Measurements from ENCODE around the gene PCCA. TPM values are rescaled to one million over a fixed set of nuclear protein-coding genes. Genes with fewer than 3 reads are reported as not detected.
"Not testable (repeated sequence)": the region's sequence is repeated elsewhere in the genome, so short reads cannot be mapped to it uniquely, and the experiment has no call there.

PCCA gene
- total RNA-seq, 4 donors from 2014 or later = 34.6 to 58.4 (median 40.1) TPM

DNA sequence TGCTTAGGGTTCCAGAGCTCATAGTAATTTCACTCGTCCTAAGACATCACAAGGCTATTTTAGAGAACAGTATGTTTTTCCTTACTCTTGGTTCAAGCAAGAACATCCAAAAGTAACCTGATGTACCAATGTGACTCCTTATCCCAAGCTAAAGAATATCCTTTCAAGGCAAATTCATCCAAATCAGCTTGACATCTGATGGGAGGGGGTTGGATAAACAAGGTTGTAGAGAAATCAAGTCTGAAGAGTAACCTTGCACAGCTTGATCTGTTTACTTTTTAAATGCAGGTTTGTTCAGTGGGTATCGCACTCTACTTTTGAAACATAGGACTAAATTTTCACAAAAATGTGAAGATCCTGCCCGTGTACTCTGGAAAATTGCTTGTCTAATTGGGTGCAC, 298.5 kb downstream of the PCCA start:
- WGBS, 2 donors (ENCODE audit: low coverage in 1 of 2) = 90 to 97% methylated on average over 3 of the region's 3 CpGs
- H3K27ac ChIP-seq = no peak overlapping the region
- ATAC-seq = no peak

DNA sequence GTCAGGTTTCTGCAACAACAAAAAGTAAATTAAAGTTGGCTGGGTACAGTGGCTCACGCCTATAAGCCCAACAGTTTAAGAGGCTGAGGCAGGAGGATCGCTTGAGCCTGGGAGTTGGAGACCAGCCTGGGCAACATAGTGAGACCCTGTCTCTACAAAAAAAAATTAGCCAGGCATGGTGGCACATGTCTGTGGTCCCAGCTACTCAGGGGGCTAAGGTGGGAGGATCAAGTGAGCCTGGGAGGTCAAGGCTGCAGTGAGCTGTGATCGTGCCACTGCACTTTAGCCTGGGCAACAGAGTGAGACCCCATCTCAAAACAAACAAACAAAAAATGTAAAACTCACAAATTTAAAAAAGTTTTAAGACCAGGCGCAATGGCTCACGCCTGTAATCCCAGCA, 299.3 kb downstream of the PCCA start:
- H3K4me1 ChIP-seq, H3K27ac ChIP-seq, ATAC-seq, H3K4me3 ChIP-seq, H3K9me3 ChIP-seq, H3K27me3 ChIP-seq: not testable (repeated sequence)
- 96 to 100% methylated on average over 2 to 5 of the region's 5 CpGs for WGBS, 2 donors (ENCODE audit: low coverage in 1 of 2)
- H3K36me3 ChIP-seq = peaks cover 0 to 21% of the 10 kb centered on the region in 2 donors

More for the DNA sequence above, 298.5 kb downstream of the PCCA start:
- Histone ChIP-seq H3K4me1 (peaks cover 0 to 6% (median 0%) of the 10 kb centered on the region in 3 donors), H3K9me3 (no peaks in the 10 kb centered on the region), H3K4me3 (no peak overlapping the region), H3K27me3 (no peaks in the 10 kb centered on the region), H3K36me3 (peaks cover 0 to 21% of the 10 kb centered on the region in 2 donors)
- no peak for TF ChIP-seq POLR2AphosphoS5 (IDR thresholded peaks at IDR 0.05)
- no peak for TF ChIP-seq POLR2A (IDR thresholded peaks at IDR 0.05)
- TF ChIP-seq EP300 (IDR thresholded peaks at IDR 0.05) = no peak
- TF ChIP-seq, protein P1, sequence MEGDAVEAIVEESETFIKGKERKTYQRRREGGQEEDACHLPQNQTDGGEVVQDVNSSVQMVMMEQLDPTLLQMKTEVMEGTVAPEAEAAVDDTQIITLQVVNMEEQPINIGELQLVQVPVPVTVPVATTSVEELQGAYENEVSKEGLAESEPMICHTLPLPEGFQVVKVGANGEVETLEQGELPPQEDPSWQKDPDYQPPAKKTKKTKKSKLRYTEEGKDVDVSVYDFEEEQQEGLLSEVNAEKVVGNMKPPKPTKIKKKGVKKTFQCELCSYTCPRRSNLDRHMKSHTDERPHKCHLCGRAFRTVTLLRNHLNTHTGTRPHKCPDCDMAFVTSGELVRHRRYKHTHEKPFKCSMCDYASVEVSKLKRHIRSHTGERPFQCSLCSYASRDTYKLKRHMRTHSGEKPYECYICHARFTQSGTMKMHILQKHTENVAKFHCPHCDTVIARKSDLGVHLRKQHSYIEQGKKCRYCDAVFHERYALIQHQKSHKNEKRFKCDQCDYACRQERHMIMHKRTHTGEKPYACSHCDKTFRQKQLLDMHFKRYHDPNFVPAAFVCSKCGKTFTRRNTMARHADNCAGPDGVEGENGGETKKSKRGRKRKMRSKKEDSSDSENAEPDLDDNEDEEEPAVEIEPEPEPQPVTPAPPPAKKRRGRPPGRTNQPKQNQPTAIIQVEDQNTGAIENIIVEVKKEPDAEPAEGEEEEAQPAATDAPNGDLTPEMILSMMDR (IDR thresholded peaks at IDR 0.05) = no peak

- Histone ChIP-seq H3K27ac (no peak overlapping the region), H3K4me1 (peaks cover 0 to 9% (median 0%) of the 10 kb centered on the region in 3 donors), H3K9me3 (no peaks in the 10 kb centered on the region), H3K36me3 (peaks cover 0 to 21% of the 10 kb centered on the region in 2 donors), H3K4me3 (no peak overlapping the region), H3K27me3 (no peaks in the 10 kb centered on the region)
- WGBS, 2 donors (ENCODE audit: low coverage in 1 of 2) = 92% methylated on average over 4 of the region's 4 CpGs
- no peak for ATAC-seq
- TF ChIP-seq EP300 (IDR thresholded peaks at IDR 0.05) = no peak
- TF ChIP-seq, protein P1 (IDR thresholded peaks at IDR 0.05) = no peak
- no peak for TF ChIP-seq POLR2A (IDR thresholded peaks at IDR 0.05)
- TF ChIP-seq POLR2AphosphoS5 (IDR thresholded peaks at IDR 0.05) = no peak
Measured at GRCh38 chr13:100388923-100389322, 300.0 kb downstream of the PCCA start.

DNA sequence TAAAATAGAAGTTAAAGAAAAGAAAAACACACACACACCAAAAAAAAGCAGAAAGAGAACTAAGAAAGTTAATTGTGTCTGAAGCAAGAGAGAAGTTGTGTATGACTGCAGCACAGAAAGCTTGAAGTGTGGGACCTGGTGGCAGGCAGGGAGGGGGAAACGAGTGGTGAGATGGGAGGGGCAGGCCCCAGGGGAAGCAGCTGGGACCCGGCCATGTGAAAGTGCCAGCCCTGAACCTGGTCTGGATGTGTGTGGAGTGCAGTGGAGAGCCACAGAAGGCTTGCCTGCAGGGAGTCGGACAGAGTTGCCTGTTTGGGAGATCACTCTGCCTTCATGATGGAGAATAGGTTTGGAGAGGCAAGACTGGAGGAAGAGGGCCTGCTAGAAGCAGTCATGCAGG, 300.7 kb downstream of the PCCA start:
- Histone ChIP-seq H3K36me3 (peaks cover 0 to 21% of the 10 kb centered on the region in 2 donors), H3K4me1 (peaks cover 0 to 9% (median 0%) of the 10 kb centered on the region in 3 donors), H3K4me3 (no peak overlapping the region), H3K27ac (no peak overlapping the region), H3K9me3 (no peaks in the 10 kb centered on the region), H3K27me3 (no peaks in the 10 kb centered on the region)
- TF ChIP-seq, protein P1 (IDR thresholded peaks at IDR 0.05) = no peak
- no peak for TF ChIP-seq POLR2A (IDR thresholded peaks at IDR 0.05)
- TF ChIP-seq EP300 (IDR thresholded peaks at IDR 0.05) = no peak
- TF ChIP-seq POLR2AphosphoS5 (IDR thresholded peaks at IDR 0.05) = no peak
- ATAC-seq = no peak
- WGBS, 2 donors (ENCODE audit: low coverage in 1 of 2) = 79% methylated on average over 2 of the region's 3 CpGs; no CpG with 5 or more reads in 1 of the 2 donors

- Histone ChIP-seq H3K27ac (peak overlapping the region; percentile 34 to 64 (median 58)), H3K9me3 (no peaks in the 10 kb centered on the region), H3K4me3 (no peak overlapping the region), H3K4me1 (peaks cover 0 to 9% (median 0%) of the 10 kb centered on the region in 3 donors), H3K36me3 (peaks cover 0 to 5% of the 10 kb centered on the region in 2 donors), H3K27me3 (no peaks in the 10 kb centered on the region)
- peak; percentile 99 for ATAC-seq
- TF ChIP-seq POLR2AphosphoS5 (IDR thresholded peaks at IDR 0.05) (peak; percentile 83), POLR2A (IDR thresholded peaks at IDR 0.05) (no peak)
- whole genome bisulfite sequencing, 2 donors (ENCODE audit: low coverage in 1 of 2) = 39 to 54% methylated on average over 5 to 8 of the region's 12 CpGs
Measured at GRCh38 chr13:100392709-100393630, 304.1 kb downstream of the PCCA start.
